ENCODE data around the gene KCNF1. TPM values are rescaled to one million over a fixed set of nuclear protein-coding genes. Genes with fewer than 3 reads are reported as not detected.

KCNF1 gene
- total and polyA plus RNA-seq, 10 of the 15 experiments (the other 5 are each of a cell fraction or from before 2014, with no cell fraction given), result not detected

GRCh38 chr2:10865841-10866240 lies 45.9 kb upstream of the KCNF1 start:
- Histone ChIP-seq H4K20me1 (ENCODE audit: control insufficient read depth, insufficient read depth) (no peaks in the 10 kb centered on the region; the same call in 1 of the 2 replicates), H3K4me2 (ENCODE audit: control insufficient read depth, insufficient read depth) (no peak overlapping the region), H3K4me1 (ENCODE audit: control insufficient read depth, insufficient read depth, low read length) (peaks cover 31% of the 10 kb centered on the region), H3K36me3 (ENCODE audit: control insufficient read depth in 2 of 2, insufficient read depth in 2 of 2, low read length in 1 of 2) (no peaks in the 10 kb centered on the region), H3K9ac (ENCODE audit: control insufficient read depth, insufficient read depth, low read length) (no peak overlapping the region), H3K79me2 (ENCODE audit: control insufficient read depth, insufficient read depth, low read length) (no peaks in the 10 kb centered on the region), H3K9me3 (replicated peaks; ENCODE audit: control insufficient read depth, insufficient read depth, low read length) (no peaks in the 10 kb centered on the region), H3K27ac (ENCODE audit: control insufficient read depth, insufficient read depth) (no peak overlapping the region), H3K4me3 (no peak overlapping the region), H2AFZ (ENCODE audit: control insufficient read depth, low read depth, low read length) (no peak overlapping the region), H3K27me3 (replicated peaks in 1 of 2; ENCODE audit: control insufficient read depth in 2 of 2, insufficient read depth in 2 of 2, low read length in 1 of 2) (peaks cover 0 to 4% of the 10 kb centered on the region in 2 experiments; a peak in 2 of 4 replicates)
- RAD21 ChIA-PET (ENCODE audit: unreplicated experiment), result interaction anchor here (1.9 to 5.1 kb wide), 2 partner anchors 9 to 18 kb away, joined by 10 to 30 read pairs; no protein-coding TSS in a partner anchor
- FAIRE-seq (no peak), ATAC-seq (no peak), DNase-seq (ENCODE audit: low read depth, low spot score) (no peak)
- in situ Hi-C loops (cut with MboI), result no loop called here
- intact Hi-C loops (cut with micrococcal nuclease; ENCODE audit: unreplicated experiment), result no loop called here
- POLR2A ChIA-PET, result interaction anchor here (1.4 kb wide), 1 partner anchor 21 kb away, joined by 4 read pairs; no protein-coding TSS in a partner anchor
- WGBS (ENCODE audit: insufficient coverage, insufficient replicate concordance, low lambda C conversion rate, missing lambda C conversion rate), result 45% methylated on average over 10 of the region's 10 CpGs
- SMC1A ChIA-PET (ENCODE audit: uncharacterized antibody, unreplicated experiment), result interaction anchor here (1.7 to 4.0 kb wide), 4 partner anchors 10 to 34 kb away, joined by 4 to 37 read pairs (median 26); no protein-coding TSS in a partner anchor
- no TSS peak for BruUV-seq (replicated peaks)
- TF ChIP-seq BHLHE40 (IDR thresholded peaks at IDR 0.05; ENCODE audit: borderline replicate concordance in 1 of 2, low read depth in 2 of 2, low read length in 1 of 2) (peak in 1 of 2 experiments; percentile 20; a peak in 1 of 4 replicates), USF2 (IDR thresholded peaks at IDR 0.05; ENCODE audit: borderline replicate concordance, low read depth, low read length) (no peak)
- CTCF ChIA-PET, result interaction anchor here (0.6 to 3.0 kb wide), 7 partner anchors 11 to 266 kb away, joined by 3 to 10 read pairs (median 3); no protein-coding TSS in a partner anchor

GRCh38 chr2:10867692-10868420 lies 43.9 kb upstream of the KCNF1 start:
- ChIA-PET SMC1A (ENCODE audit: uncharacterized antibody, unreplicated experiment) (no interaction called here), RAD21 (ENCODE audit: unreplicated experiment) (interaction anchor here (1.6 to 5.1 kb wide), 2 partner anchors 16 to 32 kb away, joined by 4 to 30 read pairs; no protein-coding TSS in a partner anchor), POLR2A (no interaction called here), CTCF (no interaction called here)
- Histone ChIP-seq H3K27ac (ENCODE audit: control insufficient read depth, insufficient read depth) (no peak overlapping the region), H3K27me3 (replicated peaks in 1 of 2; ENCODE audit: control insufficient read depth in 2 of 2, insufficient read depth in 2 of 2, low read length in 1 of 2) (peaks cover 0 to 4% of the 10 kb centered on the region in 2 experiments; a peak in 2 of 4 replicates), H2AFZ (ENCODE audit: control insufficient read depth, low read depth, low read length) (no peak overlapping the region), H3K4me2 (ENCODE audit: control insufficient read depth, insufficient read depth) (no peak overlapping the region), H3K9me3 (replicated peaks; ENCODE audit: control insufficient read depth, insufficient read depth, low read length) (peaks cover 7% of the 10 kb centered on the region; the same call in 2 of the 3 replicates), H3K4me1 (ENCODE audit: control insufficient read depth, insufficient read depth, low read length) (peaks cover 31% of the 10 kb centered on the region), H3K36me3 (ENCODE audit: control insufficient read depth in 2 of 2, insufficient read depth in 2 of 2, low read length in 1 of 2) (no peaks in the 10 kb centered on the region), H4K20me1 (ENCODE audit: control insufficient read depth, insufficient read depth) (no peaks in the 10 kb centered on the region; the same call in 1 of the 2 replicates), H3K79me2 (ENCODE audit: control insufficient read depth, insufficient read depth, low read length) (no peaks in the 10 kb centered on the region), H3K4me3 (no peak overlapping the region), H3K9ac (ENCODE audit: control insufficient read depth, insufficient read depth, low read length) (no peak overlapping the region)
- ATAC-seq (no peak), FAIRE-seq (no peak), DNase-seq (ENCODE audit: low read depth, low spot score) (no peak)
- BruUV-seq (replicated peaks), result no TSS peak
- TF ChIP-seq NFYA (IDR thresholded peaks at IDR 0.05; ENCODE audit: borderline replicate concordance, low read depth, low read length), result no peak
- no peak for TF ChIP-seq PAX8 (IDR thresholded peaks at IDR 0.05)
- no peak for TF ChIP-seq E4F1 (IDR thresholded peaks at IDR 0.05; ENCODE audit: borderline replicate concordance, partially characterized antibody)
- no peak for TF ChIP-seq RCOR1 (conservative IDR thresholded peaks at IDR 0.05; ENCODE audit: low read depth, low read length)
- no peak for TF ChIP-seq ESRRA (IDR thresholded peaks at IDR 0.05; ENCODE audit: low read length)
- TF ChIP-seq TCF7 (IDR thresholded peaks at IDR 0.05; ENCODE audit: borderline replicate concordance), result no peak
- no peak for TF ChIP-seq GATAD2B (conservative IDR thresholded peaks at IDR 0.05; ENCODE audit: low read depth)
- in situ Hi-C loops (cut with MboI) (no loop called here), intact Hi-C loops (cut with micrococcal nuclease; ENCODE audit: unreplicated experiment) (no loop called here)
- WGBS (ENCODE audit: insufficient coverage, insufficient replicate concordance, low lambda C conversion rate, missing lambda C conversion rate), result 27% methylated on average over 6 of the region's 6 CpGs
